COR-L47 (cell line): ENCODE measurements around the gene SLC35B1.

Source experiments
- DNase-seq: peaks from one replicate; lab custom pipeline; 2025; lab: John Stamatoyannopoulos, UW

The SLC35B1 gene

DNA sequence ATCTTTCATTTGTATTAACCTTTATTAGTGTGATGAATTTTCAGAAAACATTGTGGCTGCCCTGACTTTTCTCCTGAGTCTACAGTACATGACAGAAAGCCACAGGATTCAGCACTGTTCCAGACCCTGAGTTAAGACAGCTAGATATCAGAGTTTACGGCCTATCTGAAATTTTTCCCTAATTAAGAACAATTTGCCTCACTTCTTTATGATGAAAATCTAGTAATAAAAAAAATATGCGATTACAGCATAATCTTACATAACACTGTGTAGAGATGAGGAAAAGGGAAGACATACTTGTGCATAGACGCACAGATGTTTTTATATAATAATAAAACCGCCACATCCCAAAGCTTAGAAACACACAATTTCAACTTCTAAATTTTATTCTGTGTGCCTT, 37.1 kb downstream of the SLC35B1 start:
- no peak for DNase-seq

DNA sequence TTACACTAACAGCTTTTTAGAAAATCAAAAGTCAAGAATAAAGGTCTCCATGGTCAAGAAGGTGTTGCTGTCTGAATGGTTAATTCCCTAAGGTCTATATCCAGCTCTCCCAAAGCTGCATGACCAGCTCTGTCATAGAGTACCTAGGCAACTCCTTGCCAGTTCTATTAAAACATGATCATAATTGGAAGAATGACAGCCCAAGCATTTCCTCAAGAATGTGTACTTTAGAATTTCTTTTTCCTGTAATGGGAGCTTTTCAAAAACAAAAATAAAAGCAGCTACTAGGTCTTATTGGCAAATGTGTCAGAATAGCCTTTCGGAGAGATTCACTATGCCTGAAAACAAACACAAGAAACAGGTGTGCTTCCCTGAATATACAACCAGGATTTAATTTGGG, 37.8 kb downstream of the SLC35B1 start:
- no peak for DNase-seq

DNA sequence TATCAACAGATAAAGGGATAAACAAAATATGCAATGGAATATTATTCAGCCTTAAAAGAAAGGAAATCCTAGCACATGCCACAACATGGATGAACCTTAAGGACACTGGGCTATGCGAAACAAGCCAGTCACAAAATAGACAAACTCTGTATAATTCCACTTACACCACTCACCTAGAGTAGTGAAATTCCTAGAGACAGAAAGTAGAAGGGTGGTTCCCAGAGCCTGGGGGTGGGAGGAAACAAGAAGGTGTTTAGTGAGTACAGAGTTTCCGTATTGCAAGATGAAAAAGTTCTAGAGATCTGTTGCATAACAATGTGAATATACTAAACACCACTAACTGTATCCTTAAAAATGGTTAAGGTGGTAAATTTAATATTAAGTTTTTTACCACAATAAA, 39.9 kb downstream of the SLC35B1 start:
- DNase-seq = no peak

DNA sequence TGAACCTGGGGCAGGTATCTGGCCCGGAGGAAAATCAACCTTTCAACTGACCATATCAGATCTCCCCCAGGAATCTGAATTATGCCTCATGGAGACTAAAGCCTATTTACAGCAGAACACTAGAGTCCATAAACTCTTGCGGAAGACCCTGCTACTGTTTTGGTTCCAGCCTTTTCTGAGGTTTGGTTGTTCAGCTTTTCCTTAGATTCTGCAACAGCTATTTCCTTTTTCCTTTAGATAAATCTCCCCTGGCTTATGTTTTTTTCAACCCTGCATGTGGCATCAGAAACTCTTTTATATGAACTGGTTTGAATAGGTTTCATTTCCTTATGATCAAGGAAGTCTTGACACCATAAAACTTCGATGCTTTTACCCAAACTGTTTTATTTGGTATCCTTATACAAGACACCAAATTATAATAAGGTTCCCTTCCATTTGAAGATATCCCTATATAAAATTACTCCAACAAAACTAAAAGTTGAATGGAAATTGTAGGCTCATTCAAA, 43.0 kb downstream of the SLC35B1 start:
- no peak for DNase-seq

DNA sequence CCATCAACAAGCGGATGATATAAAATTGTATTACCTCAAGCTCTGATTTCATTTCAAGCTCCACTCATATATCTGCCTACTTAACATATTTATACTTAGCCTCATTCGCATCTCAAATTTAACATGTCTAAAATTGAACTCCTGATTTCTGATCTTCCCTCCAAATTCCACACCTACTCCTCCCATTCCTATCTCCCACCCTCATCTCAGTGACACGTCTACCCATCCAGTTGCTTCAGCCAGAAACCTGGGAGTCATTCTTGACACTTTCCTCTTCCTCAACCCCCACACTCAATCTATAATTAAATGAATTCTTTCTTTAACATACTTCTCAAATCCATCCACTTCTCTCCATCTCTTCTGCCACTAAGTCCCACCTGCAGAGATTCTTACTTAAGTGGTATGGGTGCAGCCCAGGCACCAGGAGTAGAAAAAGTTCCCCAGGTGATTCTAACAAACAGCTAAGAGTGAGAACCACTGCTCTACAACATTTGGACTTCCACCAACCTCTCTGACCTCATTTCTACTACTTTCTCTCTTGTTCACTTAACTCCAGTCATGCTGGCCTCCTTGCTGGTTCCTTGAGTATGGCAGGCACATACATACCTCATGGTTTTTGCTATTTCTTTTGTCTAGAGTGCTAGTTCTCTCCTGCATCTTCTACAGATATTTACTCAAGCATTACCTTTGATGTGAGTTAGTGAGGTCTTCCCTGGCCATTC, 47.9 kb downstream of the SLC35B1 start:
- DNase-seq = no peak

DNA sequence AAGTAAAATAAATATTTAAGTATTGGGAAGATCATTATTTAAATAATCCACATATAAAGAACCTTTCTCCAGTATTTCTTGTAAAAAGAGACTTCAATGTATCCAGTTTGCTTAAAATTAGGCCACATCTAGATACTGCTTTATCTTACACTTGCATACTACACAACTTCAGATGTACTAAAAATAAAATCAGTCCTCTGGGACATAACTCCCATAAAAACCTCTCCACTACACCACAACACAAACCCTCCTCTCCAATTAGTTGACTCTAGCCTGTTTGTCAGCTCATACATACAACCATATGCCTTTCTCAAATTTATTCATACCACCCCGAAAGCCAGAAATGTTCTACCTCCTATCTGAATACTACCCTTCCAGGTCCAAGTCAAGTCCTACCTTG, 51.5 kb downstream of the SLC35B1 start:
- no peak for DNase-seq
